Lower leg skin (tissue), 3 donors: Measurements from ENCODE around the gene PURA.

Experiments used
- CTCF ChIP-seq, 3 donors: fragments of 450-650 bp; IDR thresholded peaks; one replicate each; pipeline ENCODE4 v1.5.1; 2016; ENCODE audit warnings: antibody characterized with exemption in 3 of 3, mild to moderate bottlenecking in 3 of 3, moderate library complexity in 2 of 3
- POLR2A ChIP-seq, 2 donors: fragments of 450-650 bp; IDR thresholded peaks; one replicate each; pipeline ENCODE4 v1.6.1; 2016 to 2017; ENCODE audit warnings: antibody characterized with exemption in 2 of 2, mild to moderate bottlenecking in 1 of 2, moderate library complexity in 1 of 2

GRCh38 chr5:140113699-140114263, at the start of gene PURA:
- TF ChIP-seq CTCF (IDR thresholded peaks at IDR 0.05) (no peak), POLR2A (IDR thresholded peaks at IDR 0.05) (no peak)
